K562 (cell line): ENCODE results near the gene PRLHR. TPM values are rescaled to one million over a fixed set of nuclear protein-coding genes. Genes with fewer than 3 reads are reported as not detected.

ENCODE experiments used
- FOXJ3 ChIP-seq: sonication (generic); formaldehyde crosslinking; IDR thresholded peaks from 2 replicates; pipeline ENCODE4 v1.4.0; 2020; ENCODE audit warnings: mild to moderate bottlenecking, missing genetic modification reagents
- KDM4B ChIP-seq, 2 experiments: fragments of 450-650 bp in 1 of 2; sonication (generic) in 1 of 2; IDR thresholded peaks; 2 replicates each; pipeline ENCODE4 v1.6.1; 2016 to 2017; ENCODE audit warnings: borderline replicate concordance in 2 of 2, antibody characterized with exemption in 1 of 2, low read depth in 1 of 2, mild to moderate bottlenecking in 1 of 2
- NEUROD1 ChIP-seq: fragments of 150-350 bp; IDR thresholded peaks from 2 replicates; pipeline ENCODE4 v1.6.1; 2014; ENCODE audit warnings: borderline replicate concordance, low read length, low read depth; ENCODE audit not compliant: partially characterized antibody
- TEAD4 ChIP-seq, 2 experiments: sonication (generic) in 1 of 2; formaldehyde crosslinking in 1 of 2; IDR thresholded peaks; 2 replicates each; pipeline versions ENCODE4 v1.6.1 to v1.8.0; 2012 to 2022; ENCODE audit warnings: borderline replicate concordance in 1 of 2, inconsistent platforms in 1 of 2, low read length in 1 of 2, mild to moderate bottlenecking in 1 of 2, missing genetic modification reagents in 1 of 2
- ZFP1 ChIP-seq: fragments of 450-650 bp; formaldehyde crosslinking; IDR thresholded peaks from 2 replicates; pipeline ENCODE4 v1.4.0; 2020; ENCODE audit warnings: mild to moderate bottlenecking, mixed read lengths
- ZNF311 ChIP-seq: fragments of 250-450 bp; sonication (Bioruptor Pico); IDR thresholded peaks from 2 replicates; pipeline ENCODE4 v1.4.0; 2020; ENCODE audit warnings: mild to moderate bottlenecking, moderate library complexity
- polyA plus RNA-seq, 8 experiments: library from polyadenylated mRNA; depleted of rRNA in 4 of 8; stranded (reverse) in 5 of 8; unstranded in 3 of 8; fragments of >200 nt; fragmentation: Nextera tagmentation in 2 of 8; fragmentation: Illumina TruSeq in 1 of 8; extraction: Ambion mirVana in 2 of 8; extraction: Trizol in 1 of 8; gene quantifications; 2 replicates each; pipeline versions ENCODE4 v1.2.1 to v1.2.3, GENCODE V29; 2011 to 2014; ENCODE audit warnings: inconsistent platforms in 1 of 8, missing spikeins in 1 of 8
- total RNA-seq, 7 experiments: library from RNA; depleted of rRNA in 6 of 7; stranded (reverse); fragments of >200 nt in 6 of 7; fragmentation: Illumina TruSeq in 2 of 7; extraction: Trizol in 2 of 7; gene quantifications; 2 replicates each; pipeline versions ENCODE4 v1.2.1 to v1.2.3, GENCODE V29; 2011 to 2021; ENCODE audit warnings: low replicate concordance in 1 of 7
- TF ChIP-seq, protein P1 (sequence below): sonication (generic); formaldehyde crosslinking; IDR thresholded peaks from 2 replicates; pipeline ENCODE4 v1.8.1; 2023; ENCODE audit warnings: missing genetic modification reagents, mild to moderate bottlenecking, borderline replicate concordance
- TF ChIP-seq, protein P2 (sequence below), 2 experiments: IDR thresholded peaks in 1 of 2; conservative IDR thresholded peaks in 1 of 2; 2 replicates each; pipeline ENCODE4 v1.6.1; 2016; ENCODE audit warnings: low read depth in 2 of 2, mild to moderate bottlenecking in 1 of 2, missing compliant biosample characterization in 1 of 2, missing genetic modification characterization in 1 of 2, moderate library complexity in 1 of 2
- TF ChIP-seq, protein P3 (sequence below): IDR thresholded peaks from 3 replicates; pipeline ENCODE4 v1.6.1; 2011; ENCODE audit warnings: borderline replicate concordance, mild to moderate bottlenecking, moderate library complexity; ENCODE audit not compliant: insufficient read length; ENCODE audit errors: extremely low read depth
- TF ChIP-seq, protein P4 (sequence below): fragments of 150-350 bp; conservative IDR thresholded peaks from 2 replicates; pipeline ENCODE4 v1.6.1; 2014; ENCODE audit warnings: low read length
- TF ChIP-seq, protein P5 (sequence below): conservative IDR thresholded peaks from 2 replicates; pipeline ENCODE4 v1.6.1; 2011; ENCODE audit warnings: low read depth, mild to moderate bottlenecking, low read length; ENCODE audit not compliant: control insufficient read depth

Gene PRLHR
- total and polyA plus RNA-seq, 9 of the 15 experiments (the other 6 are each of a cell fraction or from before 2014, with no cell fraction given): not detected

DNA sequence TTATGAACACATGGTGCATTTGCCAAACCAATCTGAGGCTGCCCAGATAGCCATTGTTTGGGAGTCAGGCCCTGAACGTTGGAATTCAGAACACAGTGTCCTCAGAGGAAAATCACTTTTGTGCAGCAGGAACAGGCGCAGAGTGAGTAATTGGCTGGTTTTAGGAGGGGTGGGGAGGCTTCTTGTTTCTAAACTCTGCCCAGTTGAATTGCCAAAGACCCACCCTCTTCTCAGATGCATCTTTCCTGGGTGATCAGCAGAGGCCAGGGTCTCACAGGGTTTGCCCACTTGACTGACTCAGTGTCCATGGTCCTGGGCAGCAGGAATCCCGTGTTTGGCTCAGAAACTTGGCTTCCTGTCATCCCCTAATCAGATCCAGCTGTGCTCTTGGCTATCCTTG, 24.3 kb downstream of the PRLHR start (continued):
- TF ChIP-seq, protein P1, sequence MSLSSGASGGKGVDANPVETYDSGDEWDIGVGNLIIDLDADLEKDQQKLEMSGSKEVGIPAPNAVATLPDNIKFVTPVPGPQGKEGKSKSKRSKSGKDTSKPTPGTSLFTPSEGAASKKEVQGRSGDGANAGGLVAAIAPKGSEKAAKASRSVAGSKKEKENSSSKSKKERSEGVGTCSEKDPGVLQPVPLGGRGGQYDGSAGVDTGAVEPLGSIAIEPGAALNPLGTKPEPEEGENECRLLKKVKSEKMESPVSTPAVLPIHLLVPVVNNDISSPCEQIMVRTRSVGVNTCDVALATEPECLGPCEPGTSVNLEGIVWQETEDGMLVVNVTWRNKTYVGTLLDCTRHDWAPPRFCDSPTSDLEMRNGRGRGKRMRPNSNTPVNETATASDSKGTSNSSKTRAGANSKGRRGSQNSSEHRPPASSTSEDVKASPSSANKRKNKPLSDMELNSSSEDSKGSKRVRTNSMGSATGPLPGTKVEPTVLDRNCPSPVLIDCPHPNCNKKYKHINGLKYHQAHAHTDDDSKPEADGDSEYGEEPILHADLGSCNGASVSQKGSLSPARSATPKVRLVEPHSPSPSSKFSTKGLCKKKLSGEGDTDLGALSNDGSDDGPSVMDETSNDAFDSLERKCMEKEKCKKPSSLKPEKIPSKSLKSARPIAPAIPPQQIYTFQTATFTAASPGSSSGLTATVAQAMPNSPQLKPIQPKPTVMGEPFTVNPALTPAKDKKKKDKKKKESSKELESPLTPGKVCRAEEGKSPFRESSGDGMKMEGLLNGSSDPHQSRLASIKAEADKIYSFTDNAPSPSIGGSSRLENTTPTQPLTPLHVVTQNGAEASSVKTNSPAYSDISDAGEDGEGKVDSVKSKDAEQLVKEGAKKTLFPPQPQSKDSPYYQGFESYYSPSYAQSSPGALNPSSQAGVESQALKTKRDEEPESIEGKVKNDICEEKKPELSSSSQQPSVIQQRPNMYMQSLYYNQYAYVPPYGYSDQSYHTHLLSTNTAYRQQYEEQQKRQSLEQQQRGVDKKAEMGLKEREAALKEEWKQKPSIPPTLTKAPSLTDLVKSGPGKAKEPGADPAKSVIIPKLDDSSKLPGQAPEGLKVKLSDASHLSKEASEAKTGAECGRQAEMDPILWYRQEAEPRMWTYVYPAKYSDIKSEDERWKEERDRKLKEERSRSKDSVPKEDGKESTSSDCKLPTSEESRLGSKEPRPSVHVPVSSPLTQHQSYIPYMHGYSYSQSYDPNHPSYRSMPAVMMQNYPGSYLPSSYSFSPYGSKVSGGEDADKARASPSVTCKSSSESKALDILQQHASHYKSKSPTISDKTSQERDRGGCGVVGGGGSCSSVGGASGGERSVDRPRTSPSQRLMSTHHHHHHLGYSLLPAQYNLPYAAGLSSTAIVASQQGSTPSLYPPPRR (CRISPR knock-in tag): no peak
- TF ChIP-seq, protein P2, sequence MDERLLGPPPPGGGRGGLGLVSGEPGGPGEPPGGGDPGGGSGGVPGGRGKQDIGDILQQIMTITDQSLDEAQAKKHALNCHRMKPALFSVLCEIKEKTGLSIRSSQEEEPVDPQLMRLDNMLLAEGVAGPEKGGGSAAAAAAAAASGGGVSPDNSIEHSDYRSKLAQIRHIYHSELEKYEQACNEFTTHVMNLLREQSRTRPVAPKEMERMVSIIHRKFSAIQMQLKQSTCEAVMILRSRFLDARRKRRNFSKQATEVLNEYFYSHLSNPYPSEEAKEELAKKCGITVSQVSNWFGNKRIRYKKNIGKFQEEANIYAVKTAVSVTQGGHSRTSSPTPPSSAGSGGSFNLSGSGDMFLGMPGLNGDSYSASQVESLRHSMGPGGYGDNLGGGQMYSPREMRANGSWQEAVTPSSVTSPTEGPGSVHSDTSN (CRISPR knock-in tag; IDR thresholded peaks at IDR 0.05; ENCODE audit: low read depth): no peak
- TF ChIP-seq, protein P2 (tag; conservative IDR thresholded peaks at IDR 0.05; ENCODE audit: low read depth): no peak
- TF ChIP-seq, protein P3, sequence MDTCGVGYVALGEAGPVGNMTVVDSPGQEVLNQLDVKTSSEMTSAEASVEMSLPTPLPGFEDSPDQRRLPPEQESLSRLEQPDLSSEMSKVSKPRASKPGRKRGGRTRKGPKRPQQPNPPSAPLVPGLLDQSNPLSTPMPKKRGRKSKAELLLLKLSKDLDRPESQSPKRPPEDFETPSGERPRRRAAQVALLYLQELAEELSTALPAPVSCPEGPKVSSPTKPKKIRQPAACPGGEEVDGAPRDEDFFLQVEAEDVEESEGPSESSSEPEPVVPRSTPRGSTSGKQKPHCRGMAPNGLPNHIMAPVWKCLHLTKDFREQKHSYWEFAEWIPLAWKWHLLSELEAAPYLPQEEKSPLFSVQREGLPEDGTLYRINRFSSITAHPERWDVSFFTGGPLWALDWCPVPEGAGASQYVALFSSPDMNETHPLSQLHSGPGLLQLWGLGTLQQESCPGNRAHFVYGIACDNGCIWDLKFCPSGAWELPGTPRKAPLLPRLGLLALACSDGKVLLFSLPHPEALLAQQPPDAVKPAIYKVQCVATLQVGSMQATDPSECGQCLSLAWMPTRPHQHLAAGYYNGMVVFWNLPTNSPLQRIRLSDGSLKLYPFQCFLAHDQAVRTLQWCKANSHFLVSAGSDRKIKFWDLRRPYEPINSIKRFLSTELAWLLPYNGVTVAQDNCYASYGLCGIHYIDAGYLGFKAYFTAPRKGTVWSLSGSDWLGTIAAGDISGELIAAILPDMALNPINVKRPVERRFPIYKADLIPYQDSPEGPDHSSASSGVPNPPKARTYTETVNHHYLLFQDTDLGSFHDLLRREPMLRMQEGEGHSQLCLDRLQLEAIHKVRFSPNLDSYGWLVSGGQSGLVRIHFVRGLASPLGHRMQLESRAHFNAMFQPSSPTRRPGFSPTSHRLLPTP: no peak
- TF ChIP-seq, protein P4, sequence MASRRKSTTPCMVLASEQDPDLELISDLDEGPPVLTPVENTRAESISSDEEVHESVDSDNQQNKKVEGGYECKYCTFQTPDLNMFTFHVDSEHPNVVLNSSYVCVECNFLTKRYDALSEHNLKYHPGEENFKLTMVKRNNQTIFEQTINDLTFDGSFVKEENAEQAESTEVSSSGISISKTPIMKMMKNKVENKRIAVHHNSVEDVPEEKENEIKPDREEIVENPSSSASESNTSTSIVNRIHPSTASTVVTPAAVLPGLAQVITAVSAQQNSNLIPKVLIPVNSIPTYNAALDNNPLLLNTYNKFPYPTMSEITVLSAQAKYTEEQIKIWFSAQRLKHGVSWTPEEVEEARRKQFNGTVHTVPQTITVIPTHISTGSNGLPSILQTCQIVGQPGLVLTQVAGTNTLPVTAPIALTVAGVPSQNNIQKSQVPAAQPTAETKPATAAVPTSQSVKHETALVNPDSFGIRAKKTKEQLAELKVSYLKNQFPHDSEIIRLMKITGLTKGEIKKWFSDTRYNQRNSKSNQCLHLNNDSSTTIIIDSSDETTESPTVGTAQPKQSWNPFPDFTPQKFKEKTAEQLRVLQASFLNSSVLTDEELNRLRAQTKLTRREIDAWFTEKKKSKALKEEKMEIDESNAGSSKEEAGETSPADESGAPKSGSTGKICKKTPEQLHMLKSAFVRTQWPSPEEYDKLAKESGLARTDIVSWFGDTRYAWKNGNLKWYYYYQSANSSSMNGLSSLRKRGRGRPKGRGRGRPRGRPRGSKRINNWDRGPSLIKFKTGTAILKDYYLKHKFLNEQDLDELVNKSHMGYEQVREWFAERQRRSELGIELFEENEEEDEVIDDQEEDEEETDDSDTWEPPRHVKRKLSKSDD: no peak
- TF ChIP-seq TEAD4 (IDR thresholded peaks at IDR 0.05; ENCODE audit: low read length): no peak
- TF ChIP-seq TEAD4 (CRISPR knock-in tag; IDR thresholded peaks at IDR 0.05; ENCODE audit: borderline replicate concordance): no peak
- TF ChIP-seq NEUROD1: no peak
- no peak for TF ChIP-seq ZNF311
- TF ChIP-seq, protein P5, sequence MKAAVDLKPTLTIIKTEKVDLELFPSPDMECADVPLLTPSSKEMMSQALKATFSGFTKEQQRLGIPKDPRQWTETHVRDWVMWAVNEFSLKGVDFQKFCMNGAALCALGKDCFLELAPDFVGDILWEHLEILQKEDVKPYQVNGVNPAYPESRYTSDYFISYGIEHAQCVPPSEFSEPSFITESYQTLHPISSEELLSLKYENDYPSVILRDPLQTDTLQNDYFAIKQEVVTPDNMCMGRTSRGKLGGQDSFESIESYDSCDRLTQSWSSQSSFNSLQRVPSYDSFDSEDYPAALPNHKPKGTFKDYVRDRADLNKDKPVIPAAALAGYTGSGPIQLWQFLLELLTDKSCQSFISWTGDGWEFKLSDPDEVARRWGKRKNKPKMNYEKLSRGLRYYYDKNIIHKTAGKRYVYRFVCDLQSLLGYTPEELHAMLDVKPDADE: no peak
- no peak for TF ChIP-seq ZFP1 (CRISPR knock-in tag)
- no peak for TF ChIP-seq KDM4B (IDR thresholded peaks at IDR 0.05; ENCODE audit: borderline replicate concordance in 2 of 2, low read depth in 1 of 2)
- no peak for TF ChIP-seq FOXJ3 (CRISPR knock-in tag)
